Lung microvascular endothelial cell (primary cell): Measurements from ENCODE around the gene CUBN. TPM values are rescaled to one million over a fixed set of nuclear protein-coding genes. Genes with fewer than 3 reads are reported as not detected.
A peak's percentile ranks its signal among the peaks of the same experiment; 100 is the strongest.

Source experiments
- DNase-seq, 2 donors: peaks; one replicate each; pipeline versions ENCODE4 v3.0.0 to v3.0.0-alpha.2; 2010; ENCODE audit warnings: low read depth in 2 of 2
- total RNA-seq: library from RNA; depleted of rRNA; stranded (reverse); fragments of >200 nt; gene quantifications from 2 replicates; pipeline ENCODE4 v1.2.1, GENCODE V29; 2014

The CUBN gene
- total RNA-seq, 1 donor from 2014 or later: 4.2 TPM

DNA sequence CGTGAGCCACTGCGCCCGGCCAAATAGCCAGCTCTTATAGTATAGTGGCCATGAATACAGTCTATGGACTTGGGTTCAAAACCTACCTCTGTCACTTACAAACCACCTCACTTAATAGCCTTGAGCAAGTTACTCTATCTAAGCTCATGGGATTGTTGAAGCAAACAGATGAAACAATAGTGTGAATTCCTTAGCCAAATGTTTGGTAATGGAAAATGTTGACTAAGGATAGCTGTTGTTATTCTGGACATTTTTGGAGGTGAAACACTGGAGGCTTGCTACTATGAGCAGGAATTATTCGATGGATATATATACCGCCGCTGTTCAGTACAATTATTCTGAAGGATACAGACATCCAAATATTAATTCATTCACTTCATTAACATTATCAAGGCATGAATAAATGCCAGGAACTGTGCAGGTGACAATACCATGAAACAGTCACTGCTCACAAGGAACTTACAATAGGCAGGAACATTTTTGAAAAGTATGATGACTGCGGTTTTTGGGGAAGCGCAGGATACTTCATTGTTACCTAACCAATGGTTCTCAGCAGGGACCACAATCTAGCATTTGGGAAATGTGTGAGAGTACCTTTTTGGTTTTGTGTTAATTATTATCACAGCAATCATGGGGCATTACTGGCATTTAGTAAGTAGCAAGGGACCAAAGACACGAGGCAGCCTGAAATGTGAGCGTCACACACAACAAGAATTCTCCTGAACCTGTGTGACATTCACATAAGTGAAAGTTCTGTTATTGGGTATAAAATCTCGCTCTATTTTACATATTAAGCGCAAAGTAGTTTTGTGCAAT lies 55.7 kb downstream of the CUBN start:
- peak in 1 of 2 donors; percentile 83 for DNase-seq

DNA sequence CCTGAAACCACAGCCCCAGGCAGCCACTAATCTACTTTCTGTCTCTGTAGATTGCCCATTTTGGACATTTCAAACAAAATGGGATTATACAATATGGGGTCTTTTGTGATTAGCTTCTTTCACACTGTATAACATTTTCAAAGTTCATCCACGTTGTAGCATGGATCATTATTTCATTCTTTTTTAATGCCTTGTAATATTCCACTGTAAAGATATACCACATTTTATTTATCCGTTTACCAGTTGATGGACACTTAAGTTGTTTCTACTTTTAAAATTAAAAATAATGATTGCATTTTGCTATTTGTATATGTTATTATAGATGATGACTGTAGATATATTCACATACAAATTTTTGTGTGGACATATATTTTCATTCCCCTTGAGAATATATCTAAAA lies 60.7 kb downstream of the CUBN start:
- DNase-seq: no peak

DNA sequence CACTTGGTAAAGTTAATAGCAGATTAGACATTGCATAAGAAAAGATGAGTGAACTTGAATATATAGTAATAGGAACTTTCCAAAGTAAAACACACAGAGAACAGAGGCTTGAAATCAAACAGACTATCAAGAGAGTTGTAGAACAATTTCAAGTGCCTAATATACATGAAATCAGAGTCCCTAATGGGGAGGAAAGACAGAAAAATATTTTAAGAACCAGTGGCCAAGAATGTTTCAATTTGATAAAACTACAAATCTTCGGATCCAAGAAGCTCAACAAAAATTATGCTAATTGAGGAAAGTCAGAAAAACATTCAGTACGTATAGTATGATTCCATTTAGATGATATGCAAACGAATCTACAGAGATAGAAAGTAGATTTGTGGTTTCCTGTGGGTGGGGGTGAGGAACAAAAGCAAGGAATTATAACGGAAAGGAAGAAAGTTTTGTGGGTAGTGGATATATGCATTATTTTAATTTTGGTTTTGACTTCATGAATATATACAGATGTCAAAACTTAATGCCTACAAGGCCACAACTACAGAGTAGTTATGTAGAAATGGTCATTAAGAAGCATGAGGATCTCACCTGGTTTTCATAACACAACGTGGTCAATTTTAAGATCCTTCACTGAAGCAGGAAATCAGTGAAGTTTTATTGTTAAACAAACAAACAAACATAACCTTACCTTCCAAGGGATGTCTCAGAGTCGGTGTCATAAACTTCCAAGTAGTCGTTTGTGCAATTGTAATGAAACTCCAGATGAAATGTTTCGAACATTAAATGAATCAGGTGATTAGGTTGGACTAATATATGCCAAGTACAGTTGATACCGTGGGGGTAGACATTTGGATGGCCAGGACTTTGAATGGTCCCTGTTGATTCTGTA lies 62.0 kb downstream of the CUBN start:
- DNase-seq: no peak

DNA sequence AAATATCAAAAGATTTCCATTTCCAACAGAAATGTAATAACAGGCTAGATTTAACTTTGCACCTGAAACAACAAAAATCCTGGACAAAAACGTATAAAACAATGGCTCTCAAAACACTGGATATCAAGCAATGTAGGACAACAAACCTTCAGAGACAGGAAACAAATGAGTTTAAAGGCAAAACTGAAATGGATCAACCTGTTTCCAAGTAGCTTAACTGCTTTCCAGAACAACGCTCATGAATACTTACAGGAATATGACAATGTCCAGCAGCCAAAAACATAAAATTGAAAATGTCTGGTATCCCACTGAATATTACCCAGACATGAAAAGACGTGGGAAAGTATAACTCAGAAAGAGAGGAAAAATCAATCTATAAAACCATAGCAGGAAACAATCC lies 62.8 kb downstream of the CUBN start:
- peak in 1 of 2 donors; percentile 67 for DNase-seq

DNA sequence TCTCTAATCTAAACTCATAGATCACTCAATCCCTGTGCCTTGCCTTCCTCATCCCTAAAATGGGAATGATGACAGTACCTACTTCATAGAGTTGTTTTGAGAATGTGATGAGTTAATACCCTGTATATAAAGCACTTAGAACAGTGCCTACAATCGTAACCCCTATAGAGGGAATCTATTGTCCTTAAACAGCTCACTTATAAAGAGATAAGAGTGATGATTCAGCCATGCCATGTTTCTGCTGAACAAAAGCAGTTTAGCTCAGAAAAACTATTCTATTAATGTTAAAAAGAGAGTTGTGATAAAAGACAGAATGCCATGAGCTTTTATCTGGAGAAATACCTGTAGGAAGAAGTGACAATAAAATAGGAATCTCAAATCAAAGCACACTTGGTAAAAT lies 63.6 kb downstream of the CUBN start:
- peak; percentile 35 to 39 for DNase-seq

DNA sequence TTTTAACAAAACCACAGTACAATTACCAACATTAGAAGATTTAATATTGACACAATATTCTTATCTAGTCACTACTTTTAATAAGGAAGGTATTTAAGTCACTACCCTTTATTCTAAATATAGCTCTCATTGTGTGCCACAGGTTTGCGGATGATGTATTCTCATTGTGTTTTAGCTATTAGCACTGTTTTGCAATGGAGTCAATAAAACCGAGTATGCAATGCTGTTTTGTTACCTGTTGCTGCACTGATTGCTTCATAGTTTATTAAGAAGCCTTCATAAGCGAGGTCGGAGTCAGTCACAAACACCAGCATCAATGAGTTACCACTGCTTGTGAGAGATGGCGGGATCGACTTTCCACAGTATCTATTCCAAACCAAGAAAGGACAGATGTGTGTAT lies 64.3 kb downstream of the CUBN start:
- DNase-seq: no peak

DNA sequence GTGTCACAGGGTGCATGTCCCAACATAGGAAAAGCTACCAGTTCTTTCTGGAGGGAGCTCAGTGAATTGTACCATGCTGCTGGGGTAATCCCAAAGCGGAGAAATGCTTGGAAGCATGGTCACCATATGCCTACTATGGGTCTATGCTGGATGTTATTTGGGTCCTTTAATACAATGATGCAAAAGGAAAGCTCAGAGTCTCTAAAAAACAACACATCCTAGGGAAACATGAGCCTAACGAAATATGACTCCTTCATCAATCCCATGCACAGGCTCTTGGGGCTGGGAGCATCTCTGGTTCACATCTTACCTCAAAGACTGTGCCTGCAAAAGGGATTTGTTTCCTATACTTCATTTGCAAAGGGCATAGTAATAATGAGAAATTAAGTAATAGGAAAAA lies 65.2 kb downstream of the CUBN start:
- no peak for DNase-seq

DNA sequence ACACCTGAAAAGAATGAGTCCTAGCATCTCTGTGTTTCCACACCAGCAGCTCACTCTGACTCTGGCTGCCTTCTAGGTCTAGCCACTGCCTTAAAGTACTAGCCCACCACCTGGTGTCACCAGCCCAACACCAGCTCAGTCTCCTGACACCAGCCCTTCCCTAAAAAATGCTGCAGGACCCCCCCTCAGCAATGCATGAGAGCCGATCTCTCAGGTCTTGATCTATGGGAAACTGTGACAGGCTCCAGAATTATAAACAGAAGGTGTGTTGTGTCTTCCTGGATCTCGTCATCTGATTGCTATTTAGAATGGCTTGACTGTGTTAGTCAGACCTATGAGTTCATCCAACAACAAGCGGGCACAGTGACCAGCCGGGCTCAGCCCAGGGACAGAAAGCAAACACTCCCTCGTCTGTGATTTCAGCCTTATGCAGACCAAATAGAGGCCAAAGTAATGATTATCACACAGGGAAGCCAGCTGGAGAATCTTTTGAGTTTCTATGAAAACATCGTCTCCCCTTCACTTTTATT lies 66.6 kb downstream of the CUBN start:
- peak; percentile 94 to 96 for DNase-seq

DNA sequence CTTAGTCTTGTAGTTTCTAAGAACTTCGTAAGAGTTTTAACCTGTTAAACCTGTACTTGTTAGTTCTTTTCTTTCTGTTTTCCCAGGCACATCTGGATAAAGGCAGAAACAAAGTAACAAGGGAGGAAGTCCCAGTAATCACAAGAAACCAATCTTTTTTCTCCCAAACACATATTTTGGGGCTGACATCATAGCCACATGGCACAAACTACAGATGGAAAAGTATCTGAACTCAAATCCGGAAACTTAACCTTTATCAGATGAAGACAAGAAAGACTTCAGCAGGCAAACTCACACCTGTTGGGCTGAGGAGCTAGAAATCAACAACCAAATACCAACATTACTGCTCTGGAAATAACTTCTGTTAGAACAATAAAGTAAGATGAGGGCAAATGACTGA lies 67.1 kb downstream of the CUBN start:
- peak; percentile 70 to 94 for DNase-seq

DNA sequence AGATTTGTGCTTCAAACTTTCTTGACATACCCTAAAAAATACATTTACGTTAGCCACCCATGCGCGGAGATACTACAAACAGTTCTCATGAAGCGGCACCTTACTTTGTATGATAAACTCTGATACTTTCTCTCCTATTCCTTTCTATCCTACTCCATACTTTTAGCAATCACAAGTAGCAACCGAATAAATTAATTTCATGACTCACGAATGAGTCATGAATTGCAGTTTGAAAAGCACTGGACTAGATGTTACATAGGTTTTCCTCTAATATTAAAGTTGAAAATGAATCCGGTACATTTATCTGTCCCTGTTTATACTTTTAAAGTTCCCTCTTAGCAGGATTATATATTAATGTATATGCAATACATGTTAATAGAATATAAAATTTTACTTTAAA lies 67.6 kb downstream of the CUBN start:
- peak; percentile 74 to 88 for DNase-seq

DNA sequence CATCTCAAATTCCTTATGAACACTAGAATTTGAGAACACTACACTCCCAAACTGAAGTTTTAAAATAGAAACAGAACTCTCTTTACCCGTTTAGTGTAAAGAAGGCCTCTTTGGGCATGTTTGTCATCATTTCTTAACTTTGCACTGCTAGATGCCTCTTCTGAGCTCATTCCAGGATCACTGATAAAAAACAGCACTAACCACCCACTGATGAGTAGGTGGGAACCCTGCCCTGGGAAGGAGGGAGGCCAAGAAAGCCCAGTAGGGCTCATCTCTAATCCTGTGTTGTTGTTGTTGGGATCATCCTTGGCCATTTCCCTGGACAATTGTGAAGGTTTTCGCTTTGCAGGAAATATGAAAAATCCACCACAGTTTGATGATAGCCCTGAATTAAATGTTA lies 68.2 kb downstream of the CUBN start:
- DNase-seq: peak in 1 of 2 donors; percentile 6

DNA sequence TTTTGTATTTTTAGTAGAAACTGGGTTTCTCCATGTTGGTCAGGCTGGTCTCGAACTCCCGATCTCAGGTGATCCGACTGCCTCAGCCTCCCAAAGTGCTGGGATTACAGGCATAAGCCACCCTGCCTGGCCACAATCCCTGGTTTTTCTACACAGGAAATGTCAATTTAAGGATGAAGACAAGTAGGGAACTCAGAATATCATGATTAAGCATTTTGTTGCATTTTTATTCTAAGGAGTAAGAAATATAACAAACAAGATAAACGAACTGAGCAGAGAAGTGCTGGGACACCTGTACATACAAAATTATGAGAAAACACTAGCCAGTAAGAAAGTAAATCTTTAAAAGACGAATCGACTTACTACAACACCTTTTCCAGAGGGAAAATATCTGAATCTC lies 69.3 kb downstream of the CUBN start:
- no peak for DNase-seq

DNA sequence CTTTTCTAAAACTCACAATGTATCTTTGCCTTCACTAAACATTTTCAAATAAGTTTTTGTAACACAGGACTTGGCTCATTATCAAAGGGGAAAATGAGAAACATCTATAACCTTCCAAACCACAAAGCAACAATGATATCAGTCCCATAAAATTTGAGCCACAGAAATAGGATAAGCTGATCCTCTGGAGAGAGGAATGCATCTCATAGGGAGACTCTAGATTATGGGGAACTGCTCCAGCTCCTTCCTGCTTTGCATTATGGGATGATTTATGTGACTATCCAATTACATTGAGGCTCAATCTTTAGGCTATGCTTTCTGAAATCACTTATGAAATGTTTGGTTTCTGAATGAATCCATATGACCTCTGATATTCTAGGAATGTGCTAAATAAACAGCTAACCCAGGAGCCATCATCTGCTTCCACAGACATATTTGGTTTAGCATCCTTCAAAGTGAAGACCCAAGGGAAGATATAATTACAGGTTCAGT lies 70.4 kb downstream of the CUBN start:
- peak; percentile 32 to 47 for DNase-seq

DNA sequence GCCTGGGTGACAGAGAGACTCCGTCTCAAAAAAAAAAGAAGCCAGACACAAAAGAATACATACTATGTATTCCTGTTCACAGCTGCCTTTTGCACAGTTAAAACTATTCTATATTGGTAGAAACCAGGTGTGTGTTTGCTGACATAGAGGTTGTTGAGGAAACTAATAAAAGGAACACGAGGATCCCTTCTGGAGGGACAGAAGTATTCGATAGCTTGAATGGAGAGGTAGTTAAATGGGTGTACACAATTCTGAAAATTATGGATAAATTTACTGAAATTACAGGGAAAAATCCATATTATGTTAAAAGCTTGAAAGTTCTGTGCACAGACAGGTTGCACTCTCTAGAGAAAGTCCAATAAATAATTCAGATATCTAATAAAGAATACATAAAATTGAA lies 71.5 kb downstream of the CUBN start:
- no peak for DNase-seq

DNA sequence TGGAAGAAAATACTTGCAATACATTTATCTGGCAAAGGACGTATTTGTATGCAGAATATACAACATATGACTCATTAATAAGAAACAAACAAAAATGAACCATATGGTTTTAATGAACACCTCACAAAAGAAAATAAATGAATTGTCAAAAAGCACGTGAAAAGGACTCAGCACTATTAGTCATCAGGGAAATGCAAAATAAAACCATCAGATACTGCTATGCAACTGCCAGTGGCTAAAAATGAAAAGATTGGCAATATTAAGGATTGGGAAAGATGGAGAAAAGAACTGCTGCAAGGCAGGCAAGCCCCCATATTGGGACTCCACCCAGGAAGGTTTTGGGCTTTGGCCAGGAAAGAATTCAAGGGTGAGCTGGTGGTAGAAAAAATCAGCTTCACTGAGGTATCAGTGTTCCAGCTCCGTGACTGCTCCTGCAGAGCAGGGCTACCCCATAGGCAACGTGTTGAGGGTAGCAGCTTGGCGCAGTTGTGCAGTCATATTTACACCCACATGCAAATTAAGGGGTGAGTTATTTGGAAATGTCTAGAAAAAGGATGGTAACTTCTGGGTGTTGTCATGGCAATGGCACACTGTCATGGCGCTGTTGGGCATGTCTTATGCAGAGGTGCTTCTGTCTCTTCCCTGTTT lies 72.7 kb downstream of the CUBN start:
- DNase-seq: peak in 1 of 2 donors; percentile 79

DNA sequence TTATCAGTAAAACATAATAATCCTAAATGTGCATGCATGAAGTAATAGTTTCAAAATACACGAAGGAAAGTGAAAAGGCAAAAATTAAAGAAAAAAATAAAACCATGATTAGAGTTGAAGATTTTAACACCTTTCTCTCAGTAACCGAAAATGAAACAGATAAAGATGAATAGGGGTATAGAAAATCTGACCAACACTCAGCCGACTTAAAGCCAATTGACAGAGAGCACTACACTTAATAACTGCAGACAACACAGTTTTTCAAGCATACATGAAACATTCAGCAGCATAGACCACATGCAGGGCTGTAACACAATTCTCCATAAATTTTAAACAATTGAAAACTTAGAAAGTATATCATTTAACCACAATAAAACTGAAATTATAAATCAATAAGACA lies 76.1 kb downstream of the CUBN start:
- DNase-seq: no peak

DNA sequence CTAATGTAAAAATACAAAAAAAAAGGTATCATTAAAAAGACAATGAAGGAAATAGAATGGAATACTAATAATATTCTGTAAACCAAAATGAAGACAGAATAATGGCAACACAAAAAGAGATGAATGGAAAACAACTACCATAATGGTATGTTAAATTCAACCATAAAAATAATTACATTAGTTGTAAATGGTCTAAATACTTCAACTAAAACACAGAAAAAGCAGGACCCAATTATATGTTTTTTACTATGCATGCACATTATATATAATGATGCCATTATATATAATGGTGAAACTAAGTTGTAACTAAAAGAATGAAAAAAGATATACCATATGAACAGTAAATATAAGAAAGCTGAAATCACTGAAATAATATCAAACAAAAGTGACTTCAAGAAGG lies 76.5 kb downstream of the CUBN start:
- no peak for DNase-seq

DNA sequence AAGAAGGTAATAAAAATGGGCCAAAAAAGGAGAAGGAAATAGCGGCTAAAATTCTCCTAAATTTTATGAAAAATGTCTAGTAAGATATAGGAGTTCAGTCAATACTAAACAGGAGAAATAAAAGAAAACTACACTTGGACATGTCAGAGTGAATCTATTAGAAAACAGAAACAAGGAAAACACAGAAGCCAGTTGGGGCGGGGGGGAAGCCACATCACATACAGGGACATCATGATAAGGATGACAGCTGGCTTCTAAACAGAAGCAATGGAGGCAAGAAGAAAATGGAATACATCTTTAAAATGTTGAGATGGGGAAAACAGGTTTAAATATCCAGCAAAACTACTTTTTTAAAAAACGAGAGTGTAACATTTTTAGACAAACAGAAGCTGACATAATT lies 77.8 kb downstream of the CUBN start:
- DNase-seq: no peak

DNA sequence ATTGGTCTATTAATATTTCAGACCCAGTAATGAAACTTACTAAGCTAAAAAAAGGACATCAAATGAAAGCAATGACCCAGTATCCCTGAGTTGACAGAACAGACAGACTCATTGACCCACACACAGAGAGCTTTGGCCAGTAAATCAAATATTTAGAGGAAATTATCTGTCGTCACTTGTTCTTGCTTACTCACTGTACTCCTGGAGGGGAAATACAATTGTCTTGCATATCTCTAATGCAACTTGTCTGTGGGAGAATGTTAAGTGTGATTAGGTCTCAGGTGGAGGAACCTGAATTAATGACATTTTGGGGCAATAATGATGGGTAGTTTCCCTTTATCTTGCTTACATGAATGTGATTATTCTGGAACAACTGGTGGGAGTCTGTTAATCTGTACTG lies 80.4 kb downstream of the CUBN start:
- peak; percentile 69 to 77 for DNase-seq

DNA sequence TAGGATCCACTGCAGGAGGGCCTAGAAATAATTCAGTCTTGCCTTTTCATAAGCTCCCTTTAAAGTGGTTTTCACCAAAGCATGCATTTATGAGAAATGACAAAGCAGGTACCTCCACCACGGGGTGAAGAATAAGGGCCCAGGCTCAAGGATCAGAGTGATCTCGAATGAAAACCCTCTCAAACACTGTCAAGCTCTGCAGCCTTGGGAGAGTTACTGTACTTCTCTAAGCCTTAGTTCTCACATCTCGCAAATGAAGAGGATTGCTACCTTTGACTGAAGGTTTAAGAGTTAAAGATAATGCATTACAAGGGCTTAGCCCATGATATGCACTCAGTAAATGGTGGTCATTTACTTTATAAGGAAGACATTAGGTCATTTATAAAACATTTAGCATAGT lies 81.7 kb downstream of the CUBN start:
- no peak for DNase-seq

DNA sequence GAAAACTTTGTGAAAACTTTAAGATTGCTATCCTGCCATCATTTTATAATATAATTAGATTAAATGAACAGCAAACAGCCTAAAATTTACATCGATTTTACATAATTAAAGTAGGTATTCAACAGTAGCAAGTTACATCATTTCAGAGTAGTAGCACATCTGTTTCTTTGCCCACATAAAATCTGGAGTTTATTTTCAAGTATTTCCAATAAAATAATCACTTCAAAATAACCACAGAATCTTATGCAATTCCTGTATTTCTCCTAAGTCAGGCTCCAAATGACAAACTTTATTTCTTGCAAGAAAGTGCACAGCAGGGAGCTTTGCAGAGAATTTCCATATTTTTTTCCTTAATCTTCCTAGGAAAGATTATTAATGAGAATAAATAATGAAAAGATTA lies 82.6 kb downstream of the CUBN start:
- DNase-seq: no peak

DNA sequence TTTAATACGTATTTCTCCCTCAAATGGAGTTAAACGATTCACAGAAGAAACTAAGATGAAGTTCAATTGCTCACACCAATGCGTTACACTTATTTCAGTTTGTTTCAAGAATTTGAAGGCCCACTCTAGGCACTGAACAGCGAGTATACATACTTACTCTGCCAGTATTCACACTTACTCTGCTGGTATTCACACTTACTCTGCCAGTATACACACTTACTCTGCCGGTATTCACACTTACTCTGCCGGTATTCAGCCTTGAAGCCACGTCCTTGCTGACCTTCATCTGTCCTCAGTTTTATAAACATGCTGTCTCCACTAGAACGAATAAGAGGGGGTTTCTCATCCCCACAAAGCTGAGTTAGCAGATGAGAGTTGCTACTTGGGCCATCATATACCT lies 86.0 kb downstream of the CUBN start:
- DNase-seq: no peak
